GM21576 (cell line): ENCODE data around the gene CLTRN.

Experiments used
- ATAC-seq: cut with Tn5 transposase; IDR thresholded peaks from one replicate; pipeline ENCODE4 v1.9.1; 2021; ENCODE audit warnings: mild to moderate bottlenecking, moderate library complexity; ENCODE audit not compliant: unreplicated experiment

The CLTRN gene

GRCh38 chrX:15579778-15580747 lies 84.5 kb downstream of the CLTRN start:
- no peak for ATAC-seq
